GM10266 (cell line): ENCODE results near the gene FBXO7.

Experiments
- DNase-seq: peaks from one replicate; pipeline ENCODE4 v3.0.0; 2012; ENCODE audit errors: extremely low spot score
- CTCF ChIP-seq: IDR thresholded peaks from 2 replicates; pipeline ENCODE4 v1.5.1; 2012; ENCODE audit warnings: mild to moderate bottlenecking, low read depth; ENCODE audit not compliant: control insufficient read depth, insufficient read depth; ENCODE audit errors: missing control alignments

Gene FBXO7

DNA sequence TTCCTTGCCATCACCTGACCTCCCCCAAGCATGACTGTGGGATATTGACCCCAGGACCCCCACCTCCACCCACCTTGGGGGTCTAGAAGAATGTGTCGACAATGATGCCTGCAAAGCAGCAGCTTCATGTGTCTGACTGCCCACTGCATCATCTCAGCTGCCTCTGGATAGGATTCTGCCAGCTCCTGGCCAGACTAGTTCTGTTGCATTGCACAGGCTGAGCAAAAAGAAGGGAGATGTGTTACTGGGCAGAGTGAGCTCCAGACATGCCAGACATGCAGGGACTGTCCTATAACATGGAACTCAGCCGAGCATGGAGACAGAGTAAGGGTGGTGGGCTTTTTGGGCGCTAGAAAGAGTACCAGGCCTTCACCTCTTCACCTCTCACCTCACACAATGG, 36.7 kb downstream of the FBXO7 start:
- DNase-seq, result no peak
- TF ChIP-seq CTCF, result no peak

DNA sequence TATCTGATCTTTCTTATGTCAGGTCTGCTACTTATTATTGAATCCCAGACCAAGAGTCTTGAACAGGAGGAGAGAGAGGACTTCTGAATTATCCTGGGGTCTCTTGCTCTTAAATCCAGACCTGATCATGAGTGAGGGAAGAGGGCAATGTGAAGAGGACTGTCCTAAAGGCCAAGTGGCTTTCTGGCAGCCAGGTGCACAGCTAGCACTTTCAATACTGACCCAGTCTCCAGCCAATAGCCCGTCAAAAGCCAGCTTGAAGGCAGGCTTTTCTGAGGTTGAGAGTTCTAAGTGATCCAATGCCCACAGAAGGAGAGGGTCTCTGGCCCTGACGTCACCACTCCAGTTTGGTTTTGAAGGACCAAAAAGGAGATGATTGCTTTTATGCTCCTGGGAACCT, 37.2 kb downstream of the FBXO7 start:
- TF ChIP-seq CTCF, result no peak
- DNase-seq, result no peak

GRCh38 chr22:32512267-32512982, 37.8 kb downstream of the FBXO7 start:
- no peak for DNase-seq
- TF ChIP-seq CTCF, result no peak

GRCh38 chr22:32515084-32515483, 40.5 kb downstream of the FBXO7 start:
- TF ChIP-seq CTCF, result no peak
- DNase-seq, result no peak

GRCh38 chr22:32517488-32517887, 42.9 kb downstream of the FBXO7 start:
- no peak for TF ChIP-seq CTCF
- DNase-seq, result no peak

DNA sequence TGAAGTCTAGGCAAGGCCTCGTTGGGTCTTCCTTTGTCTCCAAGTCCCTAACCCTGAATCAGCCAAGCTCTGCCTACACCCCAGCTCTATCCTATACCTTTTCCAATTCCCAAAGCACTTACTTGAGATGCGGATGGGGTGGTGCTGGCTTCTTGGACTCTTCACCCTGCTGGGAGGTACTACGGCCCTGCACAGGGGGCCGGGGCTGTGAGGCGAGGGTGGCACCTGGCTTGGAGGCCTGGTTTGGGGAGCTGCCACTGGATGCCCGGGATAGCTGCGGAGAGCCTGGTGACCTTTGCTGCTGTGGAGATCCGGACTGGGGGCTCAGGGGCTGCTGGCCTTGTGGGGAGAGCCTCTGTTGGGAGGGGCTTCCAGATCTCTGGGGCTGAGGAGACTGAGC, 43.3 kb downstream of the FBXO7 start:
- no peak for DNase-seq
- TF ChIP-seq CTCF, result no peak

GRCh38 chr22:32518381-32518780, 43.8 kb downstream of the FBXO7 start:
- no peak for TF ChIP-seq CTCF
- DNase-seq, result no peak
